HepG2 (cell line): ENCODE measurements around the gene CNTD1. TPM values are rescaled to one million over a fixed set of nuclear protein-coding genes. Genes with fewer than 3 reads are reported as not detected.

Source experiments
- ETS1 ChIP-seq: sonication (generic); formaldehyde crosslinking; IDR thresholded peaks from 2 replicates; pipeline ENCODE4 v1.4.0; 2020; ENCODE audit warnings: missing genetic modification reagents
- GTF3A ChIP-seq: sonication (generic); formaldehyde crosslinking; conservative IDR thresholded peaks from 2 replicates; pipeline ENCODE4 v1.4.0; 2020; ENCODE audit warnings: mild to moderate bottlenecking, missing genetic modification reagents
- HINFP ChIP-seq: sonication (generic); formaldehyde crosslinking; IDR thresholded peaks from 2 replicates; pipeline ENCODE4 v1.4.0; 2020; ENCODE audit warnings: low read depth, mild to moderate bottlenecking, missing genetic modification reagents
- HMGXB3 ChIP-seq: sonication (generic); formaldehyde crosslinking; IDR thresholded peaks from 2 replicates; pipeline ENCODE4 v1.4.0; 2020; ENCODE audit warnings: missing genetic modification reagents, borderline replicate concordance
- MED1 ChIP-seq: sonication (generic); formaldehyde crosslinking; IDR thresholded peaks from 2 replicates; pipeline ENCODE4 v1.4.0; 2020; ENCODE audit warnings: missing genetic modification reagents
- MXD1 ChIP-seq: sonication (generic); formaldehyde crosslinking; IDR thresholded peaks from 2 replicates; pipeline ENCODE4 v1.4.0; 2020; ENCODE audit warnings: mild to moderate bottlenecking, missing genetic modification reagents
- POLR2AphosphoS2 ChIP-seq: IDR thresholded peaks from 2 replicates; pipeline ENCODE4 v1.6.1; 2011; ENCODE audit warnings: low read depth, low read length, improper control_type of control experiment
- POLR2G ChIP-seq: fragments of 200-400 bp; formaldehyde crosslinking; IDR thresholded peaks from 2 replicates; pipeline ENCODE4 v1.6.1; 2018; ENCODE audit warnings: mild to moderate bottlenecking, low read depth, low read length, moderate library complexity
- PPARG ChIP-seq: conservative IDR thresholded peaks from 2 replicates; pipeline ENCODE4 v1.6.1; 2016; ENCODE audit warnings: missing biosample characterization, missing genetic modification reagents
- STAT5B ChIP-seq: sonication (generic); formaldehyde crosslinking; IDR thresholded peaks from 2 replicates; pipeline ENCODE4 v1.4.0; 2020; ENCODE audit warnings: missing genetic modification reagents
- TARDBP ChIP-seq: sonication (generic); formaldehyde crosslinking; IDR thresholded peaks from 2 replicates; pipeline ENCODE4 v1.8.0; 2022; ENCODE audit warnings: mild to moderate bottlenecking, missing genetic modification reagents
- TBP ChIP-seq: sonication (generic); formaldehyde crosslinking; IDR thresholded peaks from 2 replicates; pipeline ENCODE4 v1.5.0; 2020; ENCODE audit warnings: missing genetic modification reagents
- THRA ChIP-seq: sonication (generic); formaldehyde crosslinking; IDR thresholded peaks from 2 replicates; pipeline ENCODE4 v1.4.0; 2020; ENCODE audit warnings: missing genetic modification reagents, borderline replicate concordance
- ZC3H4 ChIP-seq: sonication (generic); formaldehyde crosslinking; IDR thresholded peaks from 2 replicates; pipeline ENCODE4 v1.4.0; 2020; ENCODE audit warnings: missing genetic modification reagents, borderline replicate concordance
- ZNF143 ChIP-seq: sonication (generic); formaldehyde crosslinking; IDR thresholded peaks from 2 replicates; pipeline ENCODE4 v1.4.0; 2020; ENCODE audit warnings: missing genetic modification reagents
- ZNF205 ChIP-seq: IDR thresholded peaks from 2 replicates; pipeline ENCODE4 v1.6.1; 2018; ENCODE audit warnings: missing biosample characterization, missing genetic modification reagents
- ZNF329 ChIP-seq: sonication (generic); formaldehyde crosslinking; IDR thresholded peaks from 2 replicates; pipeline ENCODE4 v1.9.0; 2021; ENCODE audit warnings: low read depth, mild to moderate bottlenecking, missing genetic modification reagents
- ZNF441 ChIP-seq: sonication (generic); formaldehyde crosslinking; IDR thresholded peaks from 2 replicates; pipeline ENCODE4 v1.7.0; 2021; ENCODE audit warnings: missing genetic modification reagents, borderline replicate concordance
- ZNF496 ChIP-seq: sonication (generic); formaldehyde crosslinking; IDR thresholded peaks from 2 replicates; pipeline ENCODE4 v1.8.1; 2023; ENCODE audit warnings: mild to moderate bottlenecking, moderate library complexity, missing genetic modification reagents; ENCODE audit not compliant: insufficient replicate concordance
- ZNF552 ChIP-seq: sonication (generic); formaldehyde crosslinking; IDR thresholded peaks from 2 replicates; pipeline ENCODE4 v1.9.0; 2022; ENCODE audit warnings: missing genetic modification reagents, mild to moderate bottlenecking, borderline replicate concordance
- polyA plus RNA-seq, 8 experiments: library from polyadenylated mRNA; depleted of rRNA in 3 of 8; stranded (reverse) in 7 of 8; unstranded in 1 of 8; fragments of >200 nt; fragmentation: Illumina TruSeq in 4 of 8; extraction: Trizol in 4 of 8; gene quantifications; 2 replicates each; pipeline versions ENCODE4 v1.2.1 to v1.2.3, GENCODE V29; 2011 to 2016; ENCODE audit warnings: low read depth in 4 of 8, missing spikeins in 1 of 8, mixed read lengths in 1 of 8; ENCODE audit not compliant: insufficient read depth in 1 of 8
- total RNA-seq, 5 experiments: library from RNA; depleted of rRNA; stranded (reverse); fragments of >200 nt; fragmentation: Illumina TruSeq; extraction: Trizol; gene quantifications; 2 replicates each; pipeline ENCODE4 v1.2.3, GENCODE V29; 2016; ENCODE audit warnings: low read depth in 1 of 5

CNTD1 gene
- total and polyA plus RNA-seq, 2 of the 13 experiments (the other 11 are each of a cell fraction or from before 2014, with no cell fraction given), result 0.11 to 0.15 TPM

GRCh38 chr17:42779936-42780850, 18.5 kb upstream of the CNTD1 start, which contains the start of gene WNK4 (continued):
- TF ChIP-seq HMGXB3 (CRISPR knock-in tag), result peak; percentile 74
- peak; percentile 83 for TF ChIP-seq PPARG
- TF ChIP-seq ZC3H4 (CRISPR knock-in tag), result no peak; the same call in 1 of the 2 replicates
- TF ChIP-seq ZNF496, result no peak
- TF ChIP-seq STAT5B (CRISPR knock-in tag), result no peak
- TF ChIP-seq ZNF205 (CRISPR knock-in tag), result 0 out of 2 replicates have a peak, but pooled peaks have one; percentile 11
- peak; percentile 96 for TF ChIP-seq TARDBP (CRISPR knock-in tag)
- TF ChIP-seq GTF3A (CRISPR knock-in tag), result 0 out of 2 replicates have a peak, but pooled peaks have one; percentile 24
- TF ChIP-seq THRA, result peak; percentile 84
- TF ChIP-seq MXD1 (CRISPR knock-in tag), result no peak
- TF ChIP-seq POLR2G, result peak; percentile 96
- TF ChIP-seq ZNF329 (CRISPR knock-in tag), result no peak; the same call in 1 of the 2 replicates
- TF ChIP-seq TBP (CRISPR knock-in tag), result no peak
- no peak for TF ChIP-seq ETS1 (CRISPR knock-in tag)
- TF ChIP-seq ZNF552, result no peak; the same call in 1 of the 2 replicates
- no peak for TF ChIP-seq ZNF143 (CRISPR knock-in tag)
- no peak; the same call in 1 of the 2 replicates for TF ChIP-seq HINFP (CRISPR knock-in tag)
- no peak for TF ChIP-seq POLR2AphosphoS2
- TF ChIP-seq ZNF441 (CRISPR knock-in tag), result peak; percentile 63
- peak; percentile 91 for TF ChIP-seq MED1 (CRISPR knock-in tag)
